KMS-11 (cell line): ENCODE results near the gene FTCD.

Experiments
- H2AFZ ChIP-seq: fragments of 200-600 bp; sonication (generic); 2 replicates; pipeline ENCODE4 v1.6.1; 2016; ENCODE audit warnings: antibody characterized with exemption, mixed run types, low read depth
- H3K27ac ChIP-seq: fragments of 200-600 bp; sonication (generic); 2 replicates; pipeline ENCODE4 v1.6.1; 2016; ENCODE audit warnings: mild to moderate bottlenecking, mixed run types
- H3K27me3 ChIP-seq: fragments of 200-600 bp; sonication (generic); 2 replicates; pipeline ENCODE4 v1.6.1; 2017; ENCODE audit warnings: mild to moderate bottlenecking, low read depth, mixed run types, moderate library complexity; ENCODE audit not compliant: insufficient read depth
- H3K36me3 ChIP-seq: fragments of 200-600 bp; sonication (generic); 2 replicates; pipeline ENCODE4 v1.6.1; 2017; ENCODE audit warnings: mild to moderate bottlenecking, mixed run types; ENCODE audit not compliant: insufficient read depth
- H3K4me1 ChIP-seq: fragments of 200-600 bp; sonication (generic); 2 replicates; pipeline ENCODE4 v1.6.1; 2016; ENCODE audit warnings: mild to moderate bottlenecking, low read depth, mixed run types; ENCODE audit not compliant: poor library complexity, severe bottlenecking
- H3K4me2 ChIP-seq: fragments of 200-600 bp; sonication (generic); 2 replicates; pipeline ENCODE4 v1.7.0; 2016; ENCODE audit warnings: mild to moderate bottlenecking, mixed run types
- H3K4me3 ChIP-seq: fragments of 200-600 bp; sonication (generic); IDR thresholded peaks from 2 replicates; pipeline ENCODE4 v1.6.1; 2017; ENCODE audit warnings: low read depth, low read length, mixed read lengths; ENCODE audit not compliant: insufficient read depth
- H3K79me2 ChIP-seq: fragments of 200-600 bp; sonication (generic); 2 replicates; pipeline ENCODE4 v1.6.1; 2016; ENCODE audit warnings: low read depth, mixed run types; ENCODE audit not compliant: insufficient read depth
- H3K9ac ChIP-seq: fragments of 200-600 bp; sonication (generic); 2 replicates; pipeline ENCODE4 v1.6.1; 2016; ENCODE audit warnings: mild to moderate bottlenecking, mixed run types
- H4K20me1 ChIP-seq: fragments of 200-600 bp; sonication (generic); 2 replicates; pipeline ENCODE4 v1.6.1; 2016; ENCODE audit warnings: mild to moderate bottlenecking, mixed run types; ENCODE audit not compliant: insufficient read depth
- TF ChIP-seq, protein P1 (sequence below): fragments of 200-600 bp; sonication (generic); conservative IDR thresholded peaks from 2 replicates; pipeline ENCODE4 v1.6.1; 2017; ENCODE audit warnings: low read depth, mild to moderate bottlenecking, antibody characterized with exemption, low read length, moderate library complexity, mixed read lengths

The FTCD gene

DNA sequence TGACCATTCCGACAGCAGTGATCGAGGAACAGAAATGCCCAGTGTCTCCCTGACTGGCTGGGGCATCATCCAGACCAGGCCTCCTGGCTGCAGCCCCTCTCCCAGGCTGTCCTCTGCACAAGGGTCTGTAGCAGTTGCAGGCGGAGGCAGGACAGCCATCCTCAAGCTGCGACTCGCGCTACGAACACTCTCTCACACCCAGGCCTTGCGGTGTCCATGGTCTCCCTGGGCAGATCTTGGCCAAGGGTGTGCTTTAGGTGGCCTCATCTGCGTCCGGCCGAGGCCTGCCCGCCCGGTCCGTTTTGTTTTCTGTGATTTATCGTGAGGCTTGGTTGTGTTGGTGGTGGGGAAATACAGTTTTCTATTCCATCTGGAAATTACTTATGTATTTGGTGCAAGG lies 15.7 kb downstream of the FTCD start:
- Histone ChIP-seq H3K4me3 (no peak overlapping the region), H3K4me2 (no peak overlapping the region), H3K79me2 (no peaks in the 10 kb centered on the region), H3K27ac (no peak overlapping the region), H3K36me3 (no peaks in the 10 kb centered on the region), H3K4me1 (peaks cover 3% of the 10 kb centered on the region), H3K27me3 (peaks cover 54% of the 10 kb centered on the region), H2AFZ (no peak overlapping the region), H3K9ac (no peak overlapping the region), H4K20me1 (no peaks in the 10 kb centered on the region)
- TF ChIP-seq, protein P1, sequence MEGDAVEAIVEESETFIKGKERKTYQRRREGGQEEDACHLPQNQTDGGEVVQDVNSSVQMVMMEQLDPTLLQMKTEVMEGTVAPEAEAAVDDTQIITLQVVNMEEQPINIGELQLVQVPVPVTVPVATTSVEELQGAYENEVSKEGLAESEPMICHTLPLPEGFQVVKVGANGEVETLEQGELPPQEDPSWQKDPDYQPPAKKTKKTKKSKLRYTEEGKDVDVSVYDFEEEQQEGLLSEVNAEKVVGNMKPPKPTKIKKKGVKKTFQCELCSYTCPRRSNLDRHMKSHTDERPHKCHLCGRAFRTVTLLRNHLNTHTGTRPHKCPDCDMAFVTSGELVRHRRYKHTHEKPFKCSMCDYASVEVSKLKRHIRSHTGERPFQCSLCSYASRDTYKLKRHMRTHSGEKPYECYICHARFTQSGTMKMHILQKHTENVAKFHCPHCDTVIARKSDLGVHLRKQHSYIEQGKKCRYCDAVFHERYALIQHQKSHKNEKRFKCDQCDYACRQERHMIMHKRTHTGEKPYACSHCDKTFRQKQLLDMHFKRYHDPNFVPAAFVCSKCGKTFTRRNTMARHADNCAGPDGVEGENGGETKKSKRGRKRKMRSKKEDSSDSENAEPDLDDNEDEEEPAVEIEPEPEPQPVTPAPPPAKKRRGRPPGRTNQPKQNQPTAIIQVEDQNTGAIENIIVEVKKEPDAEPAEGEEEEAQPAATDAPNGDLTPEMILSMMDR, result no peak

DNA sequence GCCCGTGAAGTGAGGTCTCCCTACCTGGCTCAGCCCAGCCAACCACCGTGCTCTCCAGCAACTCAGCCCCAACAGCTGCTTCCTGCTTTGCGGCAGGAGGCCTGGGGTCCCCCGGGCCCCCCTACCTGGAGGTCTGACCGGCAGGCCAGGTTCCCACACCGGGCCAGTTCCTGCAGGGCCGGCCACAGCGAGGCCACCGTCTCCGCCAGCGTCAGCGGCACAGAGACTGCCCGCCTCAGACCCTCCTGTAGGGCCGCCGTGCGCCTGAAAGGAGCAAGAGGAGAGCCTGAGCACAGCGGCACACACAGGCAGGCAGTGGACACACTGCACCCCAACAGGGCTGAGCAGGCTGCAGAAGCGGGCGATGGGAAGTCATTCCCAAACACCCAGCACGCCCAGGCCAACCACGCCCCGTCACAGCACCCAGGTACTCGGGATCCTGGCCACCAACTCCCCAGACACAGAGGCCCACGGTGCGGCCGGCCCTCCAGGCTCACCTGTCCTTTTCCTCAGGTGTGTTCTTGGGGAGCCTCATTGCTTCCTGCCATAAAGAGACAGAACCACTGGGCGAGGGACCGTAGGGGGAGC lies 16.9 kb downstream of the FTCD start:
- Histone ChIP-seq H3K27me3 (peaks cover 54% of the 10 kb centered on the region), H3K9ac (no peak overlapping the region), H3K27ac (no peak overlapping the region), H3K4me2 (no peak overlapping the region), H4K20me1 (no peaks in the 10 kb centered on the region), H3K4me3 (no peak overlapping the region), H3K36me3 (no peaks in the 10 kb centered on the region), H2AFZ (no peak overlapping the region), H3K79me2 (no peaks in the 10 kb centered on the region), H3K4me1 (peaks cover 2% of the 10 kb centered on the region)
- TF ChIP-seq, protein P1, result no peak

DNA sequence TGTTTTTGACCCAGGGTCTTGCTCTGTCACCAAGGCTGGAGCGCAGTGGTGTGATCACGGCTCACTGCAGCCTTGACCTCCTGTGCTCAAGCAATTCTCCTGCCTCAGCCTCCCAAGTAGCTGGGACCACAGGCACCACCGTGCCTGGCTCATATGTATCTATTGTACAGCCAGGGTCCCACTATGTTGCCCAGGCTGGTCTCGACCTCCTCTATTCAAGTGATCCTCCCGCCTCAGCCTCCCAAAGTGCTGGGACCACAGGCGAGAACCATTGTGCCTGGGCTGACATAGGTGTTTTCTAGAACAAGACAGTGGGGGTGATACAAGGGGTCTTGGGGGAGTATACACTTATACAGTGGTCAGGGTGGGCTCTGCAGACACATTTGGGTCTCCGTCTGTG lies 17.5 kb downstream of the FTCD start:
- Histone ChIP-seq H3K4me1 (no peaks in the 10 kb centered on the region), H3K4me3 (no peak overlapping the region), H3K36me3 (no peaks in the 10 kb centered on the region), H3K4me2 (no peak overlapping the region), H3K79me2 (no peaks in the 10 kb centered on the region), H4K20me1 (no peaks in the 10 kb centered on the region), H3K27me3 (peaks cover 57% of the 10 kb centered on the region), H3K27ac (no peak overlapping the region), H2AFZ (no peak overlapping the region), H3K9ac (no peak overlapping the region)
- TF ChIP-seq, protein P1, result no peak

DNA sequence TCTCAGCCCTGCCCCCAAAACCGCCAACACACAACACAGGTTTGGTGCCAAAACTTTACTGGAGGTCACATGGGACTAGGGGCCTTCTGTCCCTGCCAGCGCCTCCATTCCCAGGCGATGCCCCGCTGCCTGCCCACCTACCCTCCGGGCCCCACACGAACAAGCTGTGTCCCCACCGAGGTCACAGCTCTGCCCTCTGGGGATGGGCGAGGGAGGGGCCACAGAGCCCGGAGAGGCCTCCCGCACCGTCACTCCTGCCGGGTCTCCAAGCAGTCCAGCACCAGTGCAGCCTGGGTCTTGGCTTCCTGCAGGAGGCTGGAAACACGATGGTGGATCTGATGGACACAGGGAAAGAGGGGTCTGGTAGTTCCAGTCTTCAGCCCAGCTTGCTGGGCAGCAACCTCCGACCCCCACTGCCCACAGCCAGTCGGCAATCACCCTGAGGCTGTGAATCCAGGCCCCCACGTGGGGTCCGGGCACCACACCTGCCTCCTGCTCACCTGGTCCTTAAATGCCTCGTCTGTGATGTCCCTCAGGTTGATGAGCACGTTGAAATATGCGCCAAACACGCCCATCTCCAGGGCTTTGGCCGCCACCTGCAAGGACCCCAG lies 18.5 kb downstream of the FTCD start:
- no peak overlapping the region for H3K9ac ChIP-seq
- H3K4me2 ChIP-seq, result no peak overlapping the region
- no peaks in the 10 kb centered on the region for H3K79me2 ChIP-seq
- no peak overlapping the region for H3K27ac ChIP-seq
- no peaks in the 10 kb centered on the region for H3K36me3 ChIP-seq
- H3K27me3 ChIP-seq, result peaks cover 59% of the 10 kb centered on the region
- H3K4me3 ChIP-seq, result no peak overlapping the region
- TF ChIP-seq, protein P1, result no peak
- H2AFZ ChIP-seq, result no peak overlapping the region
- no peaks in the 10 kb centered on the region for H4K20me1 ChIP-seq
- H3K4me1 ChIP-seq, result no peaks in the 10 kb centered on the region
